Measurements from ENCODE around the gene YY1. TPM values are rescaled to one million over a fixed set of nuclear protein-coding genes. Genes with fewer than 3 reads are reported as not detected.

YY1 gene
- total RNA-seq, 1 experiment from 2014 or later: 83.1 TPM

DNA sequence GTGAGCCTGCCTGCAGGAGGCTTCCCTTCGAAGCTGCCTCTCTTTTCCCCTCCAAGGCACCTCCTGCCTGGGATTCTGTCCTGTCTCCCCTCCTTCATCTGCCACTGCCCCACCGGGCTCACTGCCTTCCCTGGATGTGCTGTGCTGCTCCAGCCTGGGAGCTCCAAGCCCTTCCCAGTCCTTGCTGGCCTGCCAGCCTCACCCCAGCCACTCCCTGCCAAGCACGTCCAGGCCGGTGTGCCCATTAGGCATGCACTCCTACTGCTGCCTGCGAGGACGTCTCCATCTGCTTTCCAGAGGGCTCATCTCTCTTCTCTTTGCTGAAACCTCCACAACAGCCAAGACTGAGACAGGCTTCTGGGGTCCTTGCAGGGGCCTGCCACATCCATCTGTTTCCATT lies 75.8 kb downstream of the YY1 start:
- peaks cover 18% of the 10 kb centered on the region for H3K4me1 Mint-ChIP-seq
- no peak for DNase-seq (ENCODE audit: low spot score)
- ChIA-PET POLR2A (no interaction called here), CTCF (no interaction called here)
- no peaks in the 10 kb centered on the region for H3K27me3 Mint-ChIP-seq (ENCODE audit: low read depth)
- TF ChIP-seq, protein P1, sequence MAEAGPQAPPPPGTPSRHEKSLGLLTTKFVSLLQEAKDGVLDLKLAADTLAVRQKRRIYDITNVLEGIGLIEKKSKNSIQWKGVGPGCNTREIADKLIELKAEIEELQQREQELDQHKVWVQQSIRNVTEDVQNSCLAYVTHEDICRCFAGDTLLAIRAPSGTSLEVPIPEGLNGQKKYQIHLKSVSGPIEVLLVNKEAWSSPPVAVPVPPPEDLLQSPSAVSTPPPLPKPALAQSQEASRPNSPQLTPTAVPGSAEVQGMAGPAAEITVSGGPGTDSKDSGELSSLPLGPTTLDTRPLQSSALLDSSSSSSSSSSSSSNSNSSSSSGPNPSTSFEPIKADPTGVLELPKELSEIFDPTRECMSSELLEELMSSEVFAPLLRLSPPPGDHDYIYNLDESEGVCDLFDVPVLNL (CRISPR knock-in tag; IDR thresholded peaks at IDR 0.05; ENCODE audit: borderline replicate concordance, low read depth): no peak
- TF ChIP-seq, protein P2, sequence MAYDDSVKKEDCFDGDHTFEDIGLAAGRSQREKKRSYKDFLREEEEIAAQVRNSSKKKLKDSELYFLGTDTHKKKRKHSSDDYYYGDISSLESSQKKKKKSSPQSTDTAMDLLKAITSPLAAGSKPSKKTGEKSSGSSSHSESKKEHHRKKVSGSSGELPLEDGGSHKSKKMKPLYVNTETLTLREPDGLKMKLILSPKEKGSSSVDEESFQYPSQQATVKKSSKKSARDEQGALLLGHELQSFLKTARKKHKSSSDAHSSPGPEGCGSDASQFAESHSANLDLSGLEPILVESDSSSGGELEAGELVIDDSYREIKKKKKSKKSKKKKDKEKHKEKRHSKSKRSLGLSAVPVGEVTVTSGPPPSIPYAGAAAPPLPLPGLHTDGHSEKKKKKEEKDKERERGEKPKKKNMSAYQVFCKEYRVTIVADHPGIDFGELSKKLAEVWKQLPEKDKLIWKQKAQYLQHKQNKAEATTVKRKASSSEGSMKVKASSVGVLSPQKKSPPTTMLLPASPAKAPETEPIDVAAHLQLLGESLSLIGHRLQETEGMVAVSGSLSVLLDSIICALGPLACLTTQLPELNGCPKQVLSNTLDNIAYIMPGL (CRISPR knock-in tag; IDR thresholded peaks at IDR 0.05): no peak
- TF ChIP-seq NR3C1 (CRISPR knock-in tag; conservative IDR thresholded peaks at IDR 0.05; ENCODE audit: low read depth): no peak
- H3K4me3 Mint-ChIP-seq: no peak overlapping the region
- H3K36me3 Mint-ChIP-seq: no peaks in the 10 kb centered on the region
- peak overlapping the region; percentile 44; the same call in 1 of the 2 replicates for H3K27ac Mint-ChIP-seq
- ATAC-seq: no peak
- no peaks in the 10 kb centered on the region for H3K9me3 Mint-ChIP-seq

- ChIA-PET CTCF (no interaction called here), POLR2A (no interaction called here)
- Mint-ChIP-seq H3K27ac (no peak overlapping the region), H3K9me3 (no peaks in the 10 kb centered on the region), H3K36me3 (no peaks in the 10 kb centered on the region), H3K4me1 (peaks cover 11% of the 10 kb centered on the region), H3K4me3 (no peak overlapping the region), H3K27me3 (ENCODE audit: low read depth) (no peaks in the 10 kb centered on the region)
- TF ChIP-seq NFE2L1 (CRISPR knock-in tag; IDR thresholded peaks at IDR 0.05) (no peak), CBFB (CRISPR knock-in tag; IDR thresholded peaks at IDR 0.05; ENCODE audit: low read depth) (no peak), MXD4 (CRISPR knock-in tag; IDR thresholded peaks at IDR 0.05; ENCODE audit: borderline replicate concordance) (no peak), PRRX2 (CRISPR knock-in tag; IDR thresholded peaks at IDR 0.05) (no peak), IRF2 (CRISPR knock-in tag; IDR thresholded peaks at IDR 0.05; ENCODE audit: borderline replicate concordance, low read depth) (no peak), ELF4 (CRISPR knock-in tag; IDR thresholded peaks at IDR 0.05; ENCODE audit: low read depth) (no peak), FOXJ3 (CRISPR knock-in tag; IDR thresholded peaks at IDR 0.05; ENCODE audit: borderline replicate concordance) (no peak), JAZF1 (CRISPR knock-in tag; IDR thresholded peaks at IDR 0.05) (no peak), RORB (CRISPR knock-in tag; IDR thresholded peaks at IDR 0.05) (no peak), ZNF232 (CRISPR knock-in tag; IDR thresholded peaks at IDR 0.05) (no peak), ZNF423 (CRISPR knock-in tag; IDR thresholded peaks at IDR 0.05) (no peak), ZNF416 (CRISPR knock-in tag; IDR thresholded peaks at IDR 0.05) (no peak)
- TF ChIP-seq, protein P3, sequence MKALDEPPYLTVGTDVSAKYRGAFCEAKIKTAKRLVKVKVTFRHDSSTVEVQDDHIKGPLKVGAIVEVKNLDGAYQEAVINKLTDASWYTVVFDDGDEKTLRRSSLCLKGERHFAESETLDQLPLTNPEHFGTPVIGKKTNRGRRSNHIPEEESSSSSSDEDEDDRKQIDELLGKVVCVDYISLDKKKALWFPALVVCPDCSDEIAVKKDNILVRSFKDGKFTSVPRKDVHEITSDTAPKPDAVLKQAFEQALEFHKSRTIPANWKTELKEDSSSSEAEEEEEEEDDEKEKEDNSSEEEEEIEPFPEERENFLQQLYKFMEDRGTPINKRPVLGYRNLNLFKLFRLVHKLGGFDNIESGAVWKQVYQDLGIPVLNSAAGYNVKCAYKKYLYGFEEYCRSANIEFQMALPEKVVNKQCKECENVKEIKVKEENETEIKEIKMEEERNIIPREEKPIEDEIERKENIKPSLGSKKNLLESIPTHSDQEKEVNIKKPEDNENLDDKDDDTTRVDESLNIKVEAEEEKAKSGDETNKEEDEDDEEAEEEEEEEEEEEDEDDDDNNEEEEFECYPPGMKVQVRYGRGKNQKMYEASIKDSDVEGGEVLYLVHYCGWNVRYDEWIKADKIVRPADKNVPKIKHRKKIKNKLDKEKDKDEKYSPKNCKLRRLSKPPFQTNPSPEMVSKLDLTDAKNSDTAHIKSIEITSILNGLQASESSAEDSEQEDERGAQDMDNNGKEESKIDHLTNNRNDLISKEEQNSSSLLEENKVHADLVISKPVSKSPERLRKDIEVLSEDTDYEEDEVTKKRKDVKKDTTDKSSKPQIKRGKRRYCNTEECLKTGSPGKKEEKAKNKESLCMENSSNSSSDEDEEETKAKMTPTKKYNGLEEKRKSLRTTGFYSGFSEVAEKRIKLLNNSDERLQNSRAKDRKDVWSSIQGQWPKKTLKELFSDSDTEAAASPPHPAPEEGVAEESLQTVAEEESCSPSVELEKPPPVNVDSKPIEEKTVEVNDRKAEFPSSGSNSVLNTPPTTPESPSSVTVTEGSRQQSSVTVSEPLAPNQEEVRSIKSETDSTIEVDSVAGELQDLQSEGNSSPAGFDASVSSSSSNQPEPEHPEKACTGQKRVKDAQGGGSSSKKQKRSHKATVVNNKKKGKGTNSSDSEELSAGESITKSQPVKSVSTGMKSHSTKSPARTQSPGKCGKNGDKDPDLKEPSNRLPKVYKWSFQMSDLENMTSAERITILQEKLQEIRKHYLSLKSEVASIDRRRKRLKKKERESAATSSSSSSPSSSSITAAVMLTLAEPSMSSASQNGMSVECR (CRISPR knock-in tag; IDR thresholded peaks at IDR 0.05; ENCODE audit: borderline replicate concordance): no peak
- DNase-seq (ENCODE audit: low spot score): no peak
- ATAC-seq: no peak
Measured at GRCh38 chr14:100317389-100317788, 78.4 kb downstream of the YY1 start.
